ENCODE data around the gene SPRR2B. TPM values are rescaled to one million over a fixed set of nuclear protein-coding genes. Genes with fewer than 3 reads are reported as not detected.

Gene SPRR2B
- total and polyA plus RNA-seq, 2 donors: 3.1 TPM; not detected in 1

- Histone ChIP-seq H3K4me1 (ENCODE audit: control insufficient read depth in 2 of 2, insufficient read depth in 2 of 2, low read length in 2 of 2) (no peaks in the 10 kb centered on the region), H3K27me3 (ENCODE audit: control insufficient read depth in 2 of 2, insufficient read depth in 1 of 2, low read length in 1 of 2) (no peaks in the 10 kb centered on the region), H3K4me3 (ENCODE audit: low read length in 2 of 2) (no peak within 1 kb of the TSS), H3K36me3 (ENCODE audit: control insufficient read depth in 2 of 2, insufficient read depth in 2 of 2, low read length in 1 of 2) (no peaks in the 10 kb centered on the region), H3K9me3 (ENCODE audit: control insufficient read depth in 2 of 2, insufficient read depth in 1 of 2, low read length in 1 of 2) (no peaks in the 10 kb centered on the region), H3K27ac (ENCODE audit: low read depth in 1 of 2, low read length in 1 of 2) (no peak within 1 kb of the TSS)
- DNase-seq (ENCODE audit: low read depth in 6 of 9, low spot score in 9 of 9): no peak
Measured at GRCh38 chr1:153094426-153094825, 23.0 kb upstream of the SPRR2B start, which contains the start of gene SPRR2E. Gene SPRR2E, minus strand, starts transcription at chr1:153094526. Its CDS starts 775 bp downstream, at chr1:153093751.

- Histone ChIP-seq H3K27me3 (ENCODE audit: control insufficient read depth in 2 of 2, insufficient read depth in 1 of 2, low read length in 1 of 2) (no peaks in the 10 kb centered on the region), H3K4me3 (ENCODE audit: low read length in 2 of 2) (no peak overlapping the region), H3K27ac (ENCODE audit: low read depth in 1 of 2, low read length in 1 of 2) (no peak overlapping the region), H3K9me3 (ENCODE audit: control insufficient read depth in 2 of 2, insufficient read depth in 1 of 2, low read length in 1 of 2) (no peaks in the 10 kb centered on the region), H3K36me3 (ENCODE audit: control insufficient read depth in 2 of 2, insufficient read depth in 2 of 2, low read length in 1 of 2) (no peaks in the 10 kb centered on the region), H3K4me1 (ENCODE audit: control insufficient read depth in 2 of 2, insufficient read depth in 2 of 2, low read length in 2 of 2) (no peaks in the 10 kb centered on the region)
- WGBS: 86% methylated on average over 1 of the region's 1 CpG
- DNase-seq (ENCODE audit: low read depth in 6 of 9, low spot score in 9 of 9): no peak
Measured at GRCh38 chr1:153087652-153088051, 16.2 kb upstream of the SPRR2B start.

- no peaks in the 10 kb centered on the region for H3K27me3 ChIP-seq (ENCODE audit: control insufficient read depth in 2 of 2, insufficient read depth in 1 of 2, low read length in 1 of 2)
- 97% methylated on average over 3 of the region's 3 CpGs for WGBS
Measured at GRCh38 chr1:153081736-153082135, 10.3 kb upstream of the SPRR2B start.

GRCh38 chr1:153072806-153073726 lies 1.7 kb upstream of the SPRR2B start:
- H3K27ac ChIP-seq (ENCODE audit: low read depth in 1 of 2, low read length in 1 of 2): no peak overlapping the region
- H3K36me3 ChIP-seq (ENCODE audit: control insufficient read depth in 2 of 2, insufficient read depth in 2 of 2, low read length in 1 of 2): no peaks in the 10 kb centered on the region
- H3K9me3 ChIP-seq (ENCODE audit: control insufficient read depth in 2 of 2, insufficient read depth in 1 of 2, low read length in 1 of 2): no peaks in the 10 kb centered on the region
- H3K4me3 ChIP-seq (ENCODE audit: low read length in 2 of 2): no peak overlapping the region
- no peaks in the 10 kb centered on the region for H3K4me1 ChIP-seq (ENCODE audit: control insufficient read depth in 2 of 2, insufficient read depth in 2 of 2, low read length in 2 of 2)
- H3K27me3 ChIP-seq (ENCODE audit: control insufficient read depth in 2 of 2, insufficient read depth in 1 of 2, low read length in 1 of 2): no peaks in the 10 kb centered on the region
- WGBS: 87% methylated on average over 5 of the region's 5 CpGs
- no peak for DNase-seq (ENCODE audit: low read depth in 6 of 9, low spot score in 9 of 9)

More at GRCh38 chr1:153081736-153082135, 10.3 kb upstream of the SPRR2B start:
- no peaks in the 10 kb centered on the region for H3K4me1 ChIP-seq (ENCODE audit: control insufficient read depth in 2 of 2, insufficient read depth in 2 of 2, low read length in 2 of 2)
- no peak overlapping the region for H3K27ac ChIP-seq (ENCODE audit: low read depth in 1 of 2, low read length in 1 of 2)
- no peaks in the 10 kb centered on the region for H3K9me3 ChIP-seq (ENCODE audit: control insufficient read depth in 2 of 2, insufficient read depth in 1 of 2, low read length in 1 of 2)
- no peak overlapping the region for H3K4me3 ChIP-seq (ENCODE audit: low read length in 2 of 2)
- H3K36me3 ChIP-seq (ENCODE audit: control insufficient read depth in 2 of 2, insufficient read depth in 2 of 2, low read length in 1 of 2): no peaks in the 10 kb centered on the region
- DNase-seq (ENCODE audit: low read depth in 6 of 9, low spot score in 9 of 9): no peak

GRCh38 chr1:153070243-153070642 lies 1.2 kb downstream of the SPRR2B start:
- Histone ChIP-seq H3K4me1 (ENCODE audit: control insufficient read depth in 2 of 2, insufficient read depth in 2 of 2, low read length in 2 of 2) (no peaks in the 10 kb centered on the region), H3K36me3 (ENCODE audit: control insufficient read depth in 2 of 2, insufficient read depth in 2 of 2, low read length in 1 of 2) (no peaks in the 10 kb centered on the region), H3K4me3 (ENCODE audit: low read length in 2 of 2) (no peak overlapping the region), H3K9me3 (ENCODE audit: control insufficient read depth in 2 of 2, insufficient read depth in 1 of 2, low read length in 1 of 2) (no peaks in the 10 kb centered on the region), H3K27ac (ENCODE audit: low read depth in 1 of 2, low read length in 1 of 2) (no peak overlapping the region), H3K27me3 (ENCODE audit: control insufficient read depth in 2 of 2, insufficient read depth in 1 of 2, low read length in 1 of 2) (no peaks in the 10 kb centered on the region)
- DNase-seq (ENCODE audit: low read depth in 6 of 9, low spot score in 9 of 9): no peak
- WGBS: 82% methylated on average over 2 of the region's 2 CpGs

GRCh38 chr1:153058826-153059784 lies 12.3 kb downstream of the SPRR2B start:
- no peaks in the 10 kb centered on the region for H3K27me3 ChIP-seq (ENCODE audit: control insufficient read depth in 2 of 2, insufficient read depth in 1 of 2, low read length in 1 of 2)
- H3K36me3 ChIP-seq (ENCODE audit: control insufficient read depth in 2 of 2, insufficient read depth in 2 of 2, low read length in 1 of 2): no peaks in the 10 kb centered on the region
- no peak overlapping the region for H3K4me3 ChIP-seq (ENCODE audit: low read length in 2 of 2)
- no peaks in the 10 kb centered on the region for H3K9me3 ChIP-seq (ENCODE audit: control insufficient read depth in 2 of 2, insufficient read depth in 1 of 2, low read length in 1 of 2)
- 76% methylated on average over 6 of the region's 6 CpGs for WGBS
- H3K27ac ChIP-seq (ENCODE audit: low read depth in 1 of 2, low read length in 1 of 2): no peak overlapping the region
- DNase-seq (ENCODE audit: low read depth in 6 of 9, low spot score in 9 of 9): no peak
- H3K4me1 ChIP-seq (ENCODE audit: control insufficient read depth in 2 of 2, insufficient read depth in 2 of 2, low read length in 2 of 2): no peaks in the 10 kb centered on the region

GRCh38 chr1:153058154-153058553 lies 13.3 kb downstream of the SPRR2B start:
- 79% methylated on average over 2 of the region's 2 CpGs for WGBS

GRCh38 chr1:153057375-153057774 lies 14.0 kb downstream of the SPRR2B start, which contains the start of gene SPRR2A:
Gene SPRR2A, minus strand, starts transcription at chr1:153057512. Its CDS starts 777 bp downstream, at chr1:153056735.
- Histone ChIP-seq H3K4me1 (ENCODE audit: control insufficient read depth in 2 of 2, insufficient read depth in 2 of 2, low read length in 2 of 2) (no peaks in the 10 kb centered on the region), H3K27me3 (ENCODE audit: control insufficient read depth in 2 of 2, insufficient read depth in 1 of 2, low read length in 1 of 2) (no peaks in the 10 kb centered on the region), H3K9me3 (ENCODE audit: control insufficient read depth in 2 of 2, insufficient read depth in 1 of 2, low read length in 1 of 2) (no peaks in the 10 kb centered on the region), H3K36me3 (ENCODE audit: control insufficient read depth in 2 of 2, insufficient read depth in 2 of 2, low read length in 1 of 2) (no peaks in the 10 kb centered on the region), H3K27ac (ENCODE audit: low read depth in 1 of 2, low read length in 1 of 2) (no peak within 1 kb of the TSS), H3K4me3 (ENCODE audit: low read length in 2 of 2) (no peak within 1 kb of the TSS)
- no peak for DNase-seq (ENCODE audit: low read depth in 6 of 9, low spot score in 9 of 9)
- WGBS: 76% methylated on average over 2 of the region's 2 CpGs

More at GRCh38 chr1:153058154-153058553, 13.3 kb downstream of the SPRR2B start:
- Histone ChIP-seq H3K36me3 (ENCODE audit: control insufficient read depth in 2 of 2, insufficient read depth in 2 of 2, low read length in 1 of 2) (no peaks in the 10 kb centered on the region), H3K27me3 (ENCODE audit: control insufficient read depth in 2 of 2, insufficient read depth in 1 of 2, low read length in 1 of 2) (no peaks in the 10 kb centered on the region), H3K9me3 (ENCODE audit: control insufficient read depth in 2 of 2, insufficient read depth in 1 of 2, low read length in 1 of 2) (no peaks in the 10 kb centered on the region), H3K27ac (ENCODE audit: low read depth in 1 of 2, low read length in 1 of 2) (no peak overlapping the region), H3K4me1 (ENCODE audit: control insufficient read depth in 2 of 2, insufficient read depth in 2 of 2, low read length in 2 of 2) (no peaks in the 10 kb centered on the region), H3K4me3 (ENCODE audit: low read length in 2 of 2) (no peak overlapping the region)
- DNase-seq (ENCODE audit: low read depth in 6 of 9, low spot score in 9 of 9): no peak

All from thymus (tissue), 11 donors.